Endothelial cell of umbilical vein (primary cell): Measurements from ENCODE around the gene YDJC.

ENCODE experiments used
- EZH2 ChIP-seq: IDR thresholded peaks from 2 replicates; pipeline ENCODE4 v1.6.1; 2012; ENCODE audit warnings: borderline replicate concordance, low read depth, mild to moderate bottlenecking, moderate library complexity, low read length, inconsistent platforms; ENCODE audit not compliant: severe bottlenecking
- JUN ChIP-seq: IDR thresholded peaks from 2 replicates; pipeline ENCODE4 v1.6.1; 2011; ENCODE audit warnings: borderline replicate concordance, low read depth; ENCODE audit not compliant: insufficient read length, insufficient read depth
- POLR2A ChIP-seq: IDR thresholded peaks from 2 replicates; pipeline ENCODE4 v1.6.1; 2012; ENCODE audit warnings: low read depth, mild to moderate bottlenecking, control low read depth, low read length
- POLR2AphosphoS5 ChIP-seq: IDR thresholded peaks from 2 replicates; pipeline ENCODE4 v1.6.1; 2012; ENCODE audit warnings: low read depth, mild to moderate bottlenecking, control low read depth, low read length, moderate library complexity; ENCODE audit not compliant: insufficient read depth
- TF ChIP-seq, protein P1 (sequence below), 2 donors: IDR thresholded peaks; 1 replicate in 1 of 2; 2 replicates in 1 of 2; pipeline ENCODE4 v1.5.1; 2011; ENCODE audit warnings: low read length in 2 of 2, mild to moderate bottlenecking in 2 of 2, moderate library complexity in 2 of 2, control low read depth in 1 of 2, inconsistent platforms in 1 of 2, low read depth in 1 of 2; ENCODE audit not compliant: insufficient read depth in 1 of 2; ENCODE audit errors: extremely low read depth in 1 of 2
- TF ChIP-seq, protein P2 (sequence below): IDR thresholded peaks from 2 replicates; pipeline ENCODE4 v1.6.1; 2011; ENCODE audit not compliant: insufficient read depth, insufficient read length

DNA sequence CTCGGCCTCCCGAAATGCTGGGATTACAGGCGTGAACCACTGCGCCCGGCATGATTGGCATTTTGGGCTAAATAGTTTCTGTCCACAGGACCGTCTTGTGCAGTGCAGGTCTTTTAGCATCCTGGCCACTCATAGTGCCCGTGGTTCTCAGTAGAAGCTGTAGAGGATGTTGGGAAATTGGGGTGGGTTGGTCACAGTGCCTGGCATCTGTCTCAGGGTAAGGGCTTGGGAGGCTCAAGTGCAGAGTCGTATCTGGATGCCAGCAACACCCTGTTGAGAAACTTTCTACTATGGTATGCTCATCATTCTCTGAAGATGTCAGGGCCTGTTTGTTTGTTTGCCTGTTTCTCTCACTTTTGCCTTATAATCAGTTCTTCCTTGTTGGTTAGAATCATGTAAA, 40.4 kb downstream of the YDJC start:
- no peak for TF ChIP-seq POLR2A
- TF ChIP-seq, protein P1, sequence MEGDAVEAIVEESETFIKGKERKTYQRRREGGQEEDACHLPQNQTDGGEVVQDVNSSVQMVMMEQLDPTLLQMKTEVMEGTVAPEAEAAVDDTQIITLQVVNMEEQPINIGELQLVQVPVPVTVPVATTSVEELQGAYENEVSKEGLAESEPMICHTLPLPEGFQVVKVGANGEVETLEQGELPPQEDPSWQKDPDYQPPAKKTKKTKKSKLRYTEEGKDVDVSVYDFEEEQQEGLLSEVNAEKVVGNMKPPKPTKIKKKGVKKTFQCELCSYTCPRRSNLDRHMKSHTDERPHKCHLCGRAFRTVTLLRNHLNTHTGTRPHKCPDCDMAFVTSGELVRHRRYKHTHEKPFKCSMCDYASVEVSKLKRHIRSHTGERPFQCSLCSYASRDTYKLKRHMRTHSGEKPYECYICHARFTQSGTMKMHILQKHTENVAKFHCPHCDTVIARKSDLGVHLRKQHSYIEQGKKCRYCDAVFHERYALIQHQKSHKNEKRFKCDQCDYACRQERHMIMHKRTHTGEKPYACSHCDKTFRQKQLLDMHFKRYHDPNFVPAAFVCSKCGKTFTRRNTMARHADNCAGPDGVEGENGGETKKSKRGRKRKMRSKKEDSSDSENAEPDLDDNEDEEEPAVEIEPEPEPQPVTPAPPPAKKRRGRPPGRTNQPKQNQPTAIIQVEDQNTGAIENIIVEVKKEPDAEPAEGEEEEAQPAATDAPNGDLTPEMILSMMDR (IDR thresholded peaks at IDR 0.05; ENCODE audit: extremely low read depth in 1 of 2, insufficient read depth in 1 of 2, low read depth in 1 of 2, low read length in 2 of 2): no peak
- TF ChIP-seq POLR2AphosphoS5: no peak
- TF ChIP-seq, protein P2, sequence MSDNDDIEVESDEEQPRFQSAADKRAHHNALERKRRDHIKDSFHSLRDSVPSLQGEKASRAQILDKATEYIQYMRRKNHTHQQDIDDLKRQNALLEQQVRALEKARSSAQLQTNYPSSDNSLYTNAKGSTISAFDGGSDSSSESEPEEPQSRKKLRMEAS: no peak
- no peak for TF ChIP-seq EZH2
- TF ChIP-seq JUN: no peak
